Spleen (tissue), 11 donors: ENCODE measurements around the gene CDH16. TPM values are rescaled to one million over a fixed set of nuclear protein-coding genes. Genes with fewer than 3 reads are reported as not detected.

ENCODE experiments used
- DNase-seq: peaks from one replicate; pipeline ENCODE4 v3.0.0-alpha.2; 2020
- H3K27ac ChIP-seq, 8 donors: fragments of 200-600 bp; sonication (generic) in 7 of 8; 1 replicate in 4 of 8; 2 replicates in 4 of 8; pipeline versions ENCODE4 v1.5.0 to v1.8.0; 2016 to 2021; ENCODE audit warnings: inconsistent platforms in 4 of 8, mild to moderate bottlenecking in 4 of 8, moderate library complexity in 1 of 8
- H3K27me3 ChIP-seq, 7 donors: fragments of 200-600 bp; sonication (generic) in 6 of 7; replicated peaks in 1 of 7; 1 replicate in 4 of 7; 2 replicates in 3 of 7; pipeline versions ENCODE4 v1.5.0 to v1.8.0; 2016 to 2021; ENCODE audit warnings: inconsistent platforms in 3 of 7, mild to moderate bottlenecking in 1 of 7
- H3K36me3 ChIP-seq, 6 donors: fragments of 200-600 bp; sonication (generic) in 5 of 6; 1 replicate in 4 of 6; 2 replicates in 2 of 6; pipeline versions ENCODE4 v1.5.0 to v1.8.0; 2016 to 2021; ENCODE audit warnings: inconsistent platforms in 2 of 6
- H3K4me1 ChIP-seq, 6 donors: fragments of 200-600 bp; sonication (generic) in 5 of 6; 1 replicate in 3 of 6; 2 replicates in 3 of 6; pipeline versions ENCODE4 v1.5.0 to v1.8.0; 2016 to 2021; ENCODE audit warnings: inconsistent platforms in 3 of 6
- H3K4me3 ChIP-seq, 8 donors: fragments of 200-600 bp; sonication (generic) in 7 of 8; 1 replicate in 4 of 8; 2 replicates in 4 of 8; pipeline versions ENCODE4 v1.5.0 to v1.8.0; 2016 to 2021; ENCODE audit warnings: inconsistent platforms in 4 of 8, mild to moderate bottlenecking in 4 of 8, moderate library complexity in 2 of 8
- H3K9me3 ChIP-seq, 8 donors: fragments of 200-600 bp; sonication (generic) in 7 of 8; 1 replicate in 4 of 8; 2 replicates in 4 of 8; pipeline versions ENCODE4 v1.5.0 to v1.8.0; 2016 to 2021; ENCODE audit warnings: inconsistent platforms in 4 of 8
- POLR2A ChIP-seq, 3 donors: fragments of 450-650 bp; IDR thresholded peaks; one replicate each; pipeline ENCODE4 v1.5.1; 2017; ENCODE audit warnings: antibody characterized with exemption in 3 of 3, mild to moderate bottlenecking in 1 of 3
- POLR2AphosphoS5 ChIP-seq, 3 donors: sonication (generic); formaldehyde crosslinking; IDR thresholded peaks; one replicate each; pipeline ENCODE4 v1.5.1; 2017; ENCODE audit warnings: antibody characterized with exemption in 3 of 3
- WGBS, 5 donors: extraction: QIAGEN DNeasy Blood & Tissue Kit in 3 of 5; methylation state at CpG; one replicate each; pipeline versions ENCODE4 v1.1.5 to v1.1.7; 2013 to 2018; 5-methylcytosine and 5-hydroxymethylcytosine counted together
- intact Hi-C: fragments of 100-400 bp; cut with DNase I; formaldehyde crosslinking; loops from one replicate; pipeline ENCODE4 v1.15.0; 2023; ENCODE audit warnings: low total_unique reads
- polyA plus RNA-seq, 3 donors: library from polyadenylated mRNA; stranded (reverse); fragments of 200-250 nt; gene quantifications; one replicate each; pipeline ENCODE4 v1.2.1, GENCODE V29; 2013
- total RNA-seq, 7 donors: library from RNA; depleted of rRNA in 3 of 7; stranded (reverse); fragments of >200 nt in 3 of 7; fragmentation: NEBNext Ultra II Directional in 4 of 7; extraction: Animal tissue kit (Norgen Biotek cat#: 25700) in 4 of 7; gene quantifications; one replicate each; pipeline versions ENCODE4 v1.1.0 to v1.2.1, GENCODE V29; 2016 to 2021
- TF ChIP-seq, protein P1 (sequence below), 11 experiments: fragments of 200-600 bp in 7 of 11; fragments of 450-650 bp in 4 of 11; sonication (generic) in 4 of 11; IDR thresholded peaks in 8 of 11; conservative IDR thresholded peaks in 3 of 11; 1 replicate in 7 of 11; 2 replicates in 4 of 11; pipeline versions ENCODE4 v1.4.0 to v1.8.0; 2016 to 2021; ENCODE audit warnings: antibody characterized with exemption in 11 of 11, inconsistent platforms in 4 of 11, mild to moderate bottlenecking in 1 of 11
- donor health status: healthy with polysubstance abuse.
- donor health status: DM: no; HTN: no; CAD: no; lungs with moderate emphysema.
- donor health status: DM: no; HTN: no; CAD: no.
- donor health status: Bipolar disorder and iron deficiency.
- donor health status: healthy.
- donor health status: DM: no; HTN: no; CAD: no.
- donor health status: DM: yes; HTN: yes; CAD: no.

Gene CDH16
- total and polyA plus RNA-seq, 10 donors = not detected

DNA sequence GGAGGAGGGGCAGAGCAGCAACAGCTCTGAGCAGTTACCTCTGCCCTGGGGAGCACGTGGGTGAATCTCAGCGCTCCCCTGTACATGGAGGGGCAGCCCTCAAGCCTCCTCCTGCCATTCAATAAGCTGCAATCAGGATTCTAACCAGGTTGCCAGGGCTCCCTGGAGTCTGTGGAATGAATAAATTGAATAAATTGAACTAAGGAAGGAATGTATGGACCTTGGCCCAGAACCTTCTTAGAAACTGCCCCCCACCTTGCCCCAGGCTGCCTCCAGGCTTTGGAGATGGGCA lies 1.6 kb upstream of the CDH16 start:
- Histone ChIP-seq H3K4me3 (no peak overlapping the region), H3K27me3 (peaks cover 0 to 67% (median 18%) of the 10 kb centered on the region in 7 donors), H3K27ac (no peak overlapping the region), H3K36me3 (no peaks in the 10 kb centered on the region), H3K4me1 (peaks cover 3 to 13% (median 8%) of the 10 kb centered on the region in 6 donors), H3K9me3 (no peaks in the 10 kb centered on the region)
- TF ChIP-seq, protein P1, sequence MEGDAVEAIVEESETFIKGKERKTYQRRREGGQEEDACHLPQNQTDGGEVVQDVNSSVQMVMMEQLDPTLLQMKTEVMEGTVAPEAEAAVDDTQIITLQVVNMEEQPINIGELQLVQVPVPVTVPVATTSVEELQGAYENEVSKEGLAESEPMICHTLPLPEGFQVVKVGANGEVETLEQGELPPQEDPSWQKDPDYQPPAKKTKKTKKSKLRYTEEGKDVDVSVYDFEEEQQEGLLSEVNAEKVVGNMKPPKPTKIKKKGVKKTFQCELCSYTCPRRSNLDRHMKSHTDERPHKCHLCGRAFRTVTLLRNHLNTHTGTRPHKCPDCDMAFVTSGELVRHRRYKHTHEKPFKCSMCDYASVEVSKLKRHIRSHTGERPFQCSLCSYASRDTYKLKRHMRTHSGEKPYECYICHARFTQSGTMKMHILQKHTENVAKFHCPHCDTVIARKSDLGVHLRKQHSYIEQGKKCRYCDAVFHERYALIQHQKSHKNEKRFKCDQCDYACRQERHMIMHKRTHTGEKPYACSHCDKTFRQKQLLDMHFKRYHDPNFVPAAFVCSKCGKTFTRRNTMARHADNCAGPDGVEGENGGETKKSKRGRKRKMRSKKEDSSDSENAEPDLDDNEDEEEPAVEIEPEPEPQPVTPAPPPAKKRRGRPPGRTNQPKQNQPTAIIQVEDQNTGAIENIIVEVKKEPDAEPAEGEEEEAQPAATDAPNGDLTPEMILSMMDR (IDR thresholded peaks at IDR 0.05 in 8 of 11, conservative IDR thresholded peaks at IDR 0.05 in 3 of 11) = no peak
- TF ChIP-seq POLR2AphosphoS5 (IDR thresholded peaks at IDR 0.05) = no peak
- TF ChIP-seq POLR2A (IDR thresholded peaks at IDR 0.05) = no peak
- WGBS, 5 donors = 54 to 65% (median 60%) methylated on average over 2 of the region's 2 CpGs
- no peak for DNase-seq
- intact Hi-C loops = no loop called here

DNA sequence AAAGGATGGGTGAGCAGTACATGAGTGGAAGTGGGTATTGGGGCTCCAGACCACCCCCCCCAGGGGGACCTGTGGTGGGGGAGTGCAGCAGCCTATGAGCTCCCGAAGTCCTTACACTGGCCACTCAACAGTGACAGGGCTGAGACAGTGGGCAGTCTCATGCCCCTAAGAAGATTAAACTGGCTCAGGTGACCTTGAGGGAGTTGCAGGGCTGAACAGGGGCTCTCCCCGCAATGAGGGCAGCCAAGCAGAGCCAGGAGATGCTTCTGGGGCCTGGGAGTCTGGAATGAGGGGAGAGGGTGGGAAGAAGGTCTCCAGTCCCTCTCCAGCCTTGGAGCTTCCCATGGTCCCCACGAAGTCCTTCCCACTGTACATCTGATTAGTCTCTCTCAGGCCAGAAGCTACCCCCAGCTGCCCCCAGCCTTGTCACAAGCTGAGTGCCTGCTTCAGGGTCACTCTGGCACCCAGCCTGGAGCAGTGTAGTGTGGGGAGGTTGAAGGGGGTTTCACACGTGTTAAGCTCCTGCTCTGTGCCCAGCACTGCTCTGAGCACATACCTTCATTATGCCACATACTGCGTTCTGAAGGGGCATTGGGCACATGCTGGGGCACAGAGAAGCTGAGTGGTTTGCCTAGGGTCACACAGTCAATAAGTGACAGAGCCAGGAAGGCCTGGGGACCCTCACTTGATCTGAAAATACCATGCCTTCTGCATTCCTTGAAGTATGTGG lies 1.0 kb upstream of the CDH16 start:
- Histone ChIP-seq H3K27ac (no peak overlapping the region), H3K36me3 (no peaks in the 10 kb centered on the region), H3K27me3 (peaks cover 0 to 62% (median 13%) of the 10 kb centered on the region in 7 donors), H3K4me3 (no peak overlapping the region), H3K9me3 (no peaks in the 10 kb centered on the region), H3K4me1 (peaks cover 0 to 8% (median 5%) of the 10 kb centered on the region in 6 donors)
- intact Hi-C loops = no loop called here
- no peak for DNase-seq
- WGBS, 5 donors = 47 to 83% (median 66%) methylated on average over 3 to 5 of the region's 5 CpGs
- TF ChIP-seq POLR2A (IDR thresholded peaks at IDR 0.05) (no peak), POLR2AphosphoS5 (IDR thresholded peaks at IDR 0.05) (no peak)
- TF ChIP-seq, protein P1 (IDR thresholded peaks at IDR 0.05 in 8 of 11, conservative IDR thresholded peaks at IDR 0.05 in 3 of 11) = no peak

- Histone ChIP-seq H3K4me3 (no peak overlapping the region), H3K9me3 (no peaks in the 10 kb centered on the region), H3K27me3 (peaks cover 0 to 48% (median 0%) of the 10 kb centered on the region in 7 donors), H3K27ac (no peak overlapping the region), H3K4me1 (no peaks in the 10 kb centered on the region), H3K36me3 (no peaks in the 10 kb centered on the region)
- 80 to 92% (median 87%) methylated on average over 6 of the region's 6 CpGs for WGBS, 5 donors
- no peak for DNase-seq
- TF ChIP-seq POLR2AphosphoS5 (IDR thresholded peaks at IDR 0.05) = no peak
- TF ChIP-seq, protein P1 (IDR thresholded peaks at IDR 0.05 in 8 of 11, conservative IDR thresholded peaks at IDR 0.05 in 3 of 11) = no peak
- no peak for TF ChIP-seq POLR2A (IDR thresholded peaks at IDR 0.05)
- intact Hi-C loops = no loop called here
These were observed 330 bp downstream of the CDH16 start for GRCh38 chr16:66918355-66918754.

- peaks cover 0 to 42% (median 0%) of the 10 kb centered on the region in 7 donors for H3K27me3 ChIP-seq
- TF ChIP-seq, protein P1 (IDR thresholded peaks at IDR 0.05 in 8 of 11, conservative IDR thresholded peaks at IDR 0.05 in 3 of 11) = no peak
- TF ChIP-seq POLR2AphosphoS5 (IDR thresholded peaks at IDR 0.05) = no peak
- intact Hi-C loops = no loop called here
- no peaks in the 10 kb centered on the region for H3K36me3 ChIP-seq
- whole genome bisulfite sequencing, 5 donors = 84 to 95% (median 87%) methylated on average over 8 to 9 of the region's 9 CpGs
- no peak for DNase-seq
- no peak overlapping the region for H3K4me3 ChIP-seq
- H3K27ac ChIP-seq = no peak overlapping the region
- H3K9me3 ChIP-seq = no peaks in the 10 kb centered on the region
- H3K4me1 ChIP-seq = no peaks in the 10 kb centered on the region
These were observed 944 bp downstream of the CDH16 start for GRCh38 chr16:66917741-66918140.
